AG04450 (cell line): ENCODE results near the gene CREB5. TPM values are rescaled to one million over a fixed set of nuclear protein-coding genes. Genes with fewer than 3 reads are reported as not detected.

Experiments used
- CTCF ChIA-PET: fragments of 300-600, 350-600 bp; formaldehyde crosslinking; extraction: SDS; loops from one replicate; lab custom pipeline; 2022; ENCODE audit warnings: antibody characterized with exemption, inconsistent platforms; lab: Charles Lee
- POLR2A ChIA-PET: fragments of 350-600 bp; formaldehyde crosslinking; extraction: SDS; loops from one replicate; lab custom pipeline; 2021; ENCODE audit warnings: antibody characterized with exemption, inconsistent platforms; lab: Yijun Ruan, JAX
- DNase-seq: peaks from one replicate; pipeline ENCODE4 v3.0.0-alpha.2; 2011; ENCODE audit warnings: low read depth, low spot score
- H3K27ac ChIP-seq: one replicate; pipeline ENCODE4 v1.5.1; 2012; ENCODE audit warnings: low read depth, low read length, control low read depth
- H3K27me3 ChIP-seq: one replicate; pipeline ENCODE4 v1.6.0; 2012; ENCODE audit warnings: low read length; ENCODE audit not compliant: control insufficient read depth, insufficient read depth
- H3K4me3 ChIP-seq: 2 replicates; pipeline ENCODE4 v1.5.1; 2011; ENCODE audit warnings: mild to moderate bottlenecking, low read depth, low read length, control low read depth
- H3K9me3 ChIP-seq: 2 replicates; pipeline ENCODE4 v1.5.1; 2012; ENCODE audit warnings: low read length; ENCODE audit not compliant: control insufficient read depth, insufficient read depth
- CTCF ChIP-seq: IDR thresholded peaks from 2 replicates; pipeline ENCODE4 v1.5.1; 2011; ENCODE audit warnings: low read depth, low read length, control low read depth, inconsistent platforms
- polyA plus RNA-seq: library from polyadenylated mRNA; depleted of rRNA; stranded (reverse); fragments of >200 nt; gene quantifications from 2 replicates; pipeline ENCODE4 v1.2.3, GENCODE V29; 2011

The CREB5 gene
- polyA plus RNA-seq, 1 experiment = 22.1 TPM

GRCh38 chr7:28381466-28381865 lies 30.9 kb upstream of the CREB5 start:
- TF ChIP-seq CTCF = no peak
- Histone ChIP-seq H3K9me3 (no peaks in the 10 kb centered on the region), H3K27ac (no peak overlapping the region), H3K4me3 (no peak overlapping the region), H3K27me3 (no peaks in the 10 kb centered on the region)
- DNase-seq = no peak
- CTCF ChIA-PET = interaction anchor here (1.3 to 4.4 kb wide), 3 partner anchors 8 to 85 kb away, joined by 3 to 45 read pairs (median 4); no protein-coding TSS in a partner anchor
- POLR2A ChIA-PET = no interaction called here

GRCh38 chr7:28382144-28382543 lies 30.2 kb upstream of the CREB5 start:
- no peak for TF ChIP-seq CTCF
- Histone ChIP-seq H3K9me3 (no peaks in the 10 kb centered on the region), H3K27ac (no peak overlapping the region), H3K4me3 (no peak overlapping the region), H3K27me3 (no peaks in the 10 kb centered on the region)
- DNase-seq = no peak
- ChIA-PET CTCF (interaction anchor here (1.3 to 1.5 kb wide), 2 partner anchors 13 to 86 kb away, joined by 3 to 4 read pairs; no protein-coding TSS in a partner anchor), POLR2A (no interaction called here)

- Histone ChIP-seq H3K9me3 (no peaks in the 10 kb centered on the region), H3K27me3 (no peaks in the 10 kb centered on the region), H3K4me3 (no peak overlapping the region), H3K27ac (no peak overlapping the region)
- DNase-seq = no peak
- TF ChIP-seq CTCF = no peak
- ChIA-PET POLR2A (no interaction called here), CTCF (interaction anchor here (0.6 to 0.9 kb wide), 2 partner anchors 85 to 221 kb away, joined by 3 read pairs; no protein-coding TSS in a partner anchor)
These were observed 28.3 kb upstream of the CREB5 start for GRCh38 chr7:28383975-28384374.

GRCh38 chr7:28389504-28390395 lies 22.6 kb upstream of the CREB5 start:
- ChIA-PET POLR2A (interaction anchor here (1.0 to 1.3 kb wide), 2 partner anchors 19 to 296 kb away, joined by 3 read pairs; no protein-coding TSS in a partner anchor), CTCF (interaction anchor here (0.5 to 3.5 kb wide), 72 partner anchors 11 to 1280 kb away, joined by 3 to 45 read pairs (median 4); no protein-coding TSS in a partner anchor)
- Histone ChIP-seq H3K9me3 (no peaks in the 10 kb centered on the region), H3K27me3 (no peaks in the 10 kb centered on the region), H3K27ac (no peak overlapping the region), H3K4me3 (peak overlapping the region; percentile 48)
- peak; percentile 39 for DNase-seq
- TF ChIP-seq CTCF = peak; percentile 75
